Stimulated activated CD8-positive, alpha-beta memory T cell treated with anti-CD3 and anti-CD28 coated beads, Interleukin-7, amount 100 ng/mL, for 4 hours (primary cell): ENCODE data around the gene CDH13.
"Not testable (repeated sequence)": the region's sequence is repeated elsewhere in the genome, so short reads cannot be mapped to it uniquely, and the experiment has no call there.

Experiments
- DNase-seq, 2 donors: peaks; one replicate each; pipeline ENCODE4 v3.0.0-alpha.2; 2020; ENCODE audit warnings: low read depth in 2 of 2

The CDH13 gene

DNA sequence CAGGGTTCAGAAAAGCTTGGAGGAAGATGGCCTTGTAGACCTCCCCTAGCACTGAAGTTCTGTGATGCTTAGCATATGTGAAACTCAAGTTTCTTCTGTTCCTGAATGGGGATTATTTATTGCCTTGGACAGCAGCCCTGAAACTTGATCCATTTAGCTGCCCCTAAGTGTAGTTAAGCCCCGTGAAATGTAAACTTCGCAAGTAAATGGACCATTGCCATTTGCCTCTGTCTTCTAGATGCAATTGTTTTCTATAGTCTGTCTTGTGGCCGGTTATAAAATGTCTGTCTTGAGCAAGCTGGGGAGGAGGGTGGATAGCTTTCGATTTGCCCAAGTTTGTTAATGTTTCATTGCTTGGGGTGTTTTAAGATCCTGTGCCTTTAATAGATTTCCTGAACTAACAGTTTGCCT, 261.8 kb downstream of the CDH13 start:
- DNase-seq, result no peak

DNA sequence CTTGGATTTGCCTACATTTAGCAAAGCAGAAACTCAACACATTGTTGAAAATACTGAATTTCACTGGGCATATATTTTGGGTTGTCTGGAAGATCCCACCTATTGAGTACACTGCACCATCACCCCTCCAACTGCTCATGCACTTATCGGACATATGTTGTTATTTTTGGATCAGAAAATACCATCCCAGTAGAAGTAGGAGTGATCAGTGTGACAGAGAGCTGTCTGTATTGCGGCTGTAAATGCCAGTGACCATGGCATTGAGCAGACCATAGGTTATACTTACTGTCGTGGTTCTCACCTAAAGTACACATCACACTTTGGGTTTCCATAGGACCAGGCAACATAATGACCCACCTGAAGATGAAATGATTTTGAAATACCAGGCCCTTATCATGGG, 264.7 kb downstream of the CDH13 start:
- no peak for DNase-seq

DNA sequence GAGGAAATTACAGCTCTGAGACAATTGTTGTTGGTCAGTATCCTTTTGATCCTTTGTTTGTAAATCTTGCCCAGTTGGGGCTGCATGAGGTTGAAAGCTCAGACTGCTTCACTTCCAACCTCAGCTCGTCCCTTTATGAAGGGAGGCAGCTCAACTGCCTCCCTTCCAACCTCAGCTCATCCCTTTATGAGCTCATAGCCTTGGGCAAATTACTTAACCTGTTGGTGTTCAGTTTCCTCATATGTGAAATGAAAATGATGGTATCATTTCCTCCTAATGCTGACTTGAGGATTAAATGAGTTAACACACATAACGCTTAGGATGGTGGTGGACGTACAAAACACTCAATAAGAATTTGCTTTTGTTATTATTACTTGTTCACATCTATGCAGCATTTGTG, 265.1 kb downstream of the CDH13 start:
- no peak for DNase-seq

DNA sequence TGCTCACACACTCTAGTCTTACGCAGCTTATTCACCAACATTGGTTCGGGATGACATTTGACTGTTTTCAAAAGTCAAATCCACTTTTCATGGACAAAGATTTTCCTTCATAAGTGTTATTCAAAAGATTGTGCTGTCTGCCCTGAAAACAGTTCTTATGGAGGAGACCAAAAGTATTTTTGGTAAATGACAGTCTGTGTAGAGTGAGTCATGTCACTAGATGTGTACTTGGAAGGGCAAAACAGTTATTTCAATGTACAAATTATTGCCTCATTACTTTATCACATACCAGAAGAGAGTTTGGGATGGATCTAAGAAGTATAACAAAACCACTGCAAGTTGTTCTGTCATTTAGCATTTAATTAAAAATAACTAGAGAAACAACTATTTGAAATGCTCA, 265.6 kb downstream of the CDH13 start:
- no peak for DNase-seq

DNA sequence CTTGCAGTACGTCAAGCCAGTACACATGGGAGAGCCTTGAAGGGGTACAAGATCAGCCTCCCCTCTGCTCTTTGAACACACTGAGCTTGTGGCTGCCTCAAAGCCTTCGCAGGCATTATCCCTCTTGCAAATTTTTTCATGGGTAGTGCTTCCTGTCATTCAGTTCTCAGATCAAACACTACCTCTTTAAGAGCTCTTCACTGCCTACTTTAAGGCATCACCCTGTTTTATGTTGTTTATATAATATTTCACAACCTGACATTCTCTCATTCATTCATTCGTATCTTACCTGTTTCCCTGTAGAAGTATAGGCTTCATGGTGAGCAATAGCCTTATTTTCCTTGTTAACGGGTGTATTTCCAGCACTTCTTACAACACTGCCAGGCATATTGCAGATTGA, 269.1 kb downstream of the CDH13 start:
- no peak for DNase-seq

DNA sequence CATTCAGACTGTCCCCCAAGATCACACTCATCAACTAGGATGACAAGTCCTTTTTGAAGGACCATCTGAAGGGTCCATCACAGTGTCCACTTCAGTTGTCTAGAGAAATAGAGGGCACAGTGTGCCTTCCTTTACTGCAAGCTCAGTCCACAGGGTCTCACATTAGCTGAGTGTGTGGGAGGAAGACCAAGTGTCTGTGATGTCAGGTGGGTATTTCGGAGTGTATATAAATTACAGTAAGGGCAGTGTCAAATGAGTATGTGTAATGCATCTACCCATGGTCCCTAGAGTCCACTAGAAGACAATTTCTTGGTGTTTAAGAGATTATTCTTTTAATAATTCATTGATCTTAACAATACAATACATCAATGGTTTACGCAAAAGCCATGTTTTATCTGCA, 272.2 kb downstream of the CDH13 start:
- no peak for DNase-seq

DNA sequence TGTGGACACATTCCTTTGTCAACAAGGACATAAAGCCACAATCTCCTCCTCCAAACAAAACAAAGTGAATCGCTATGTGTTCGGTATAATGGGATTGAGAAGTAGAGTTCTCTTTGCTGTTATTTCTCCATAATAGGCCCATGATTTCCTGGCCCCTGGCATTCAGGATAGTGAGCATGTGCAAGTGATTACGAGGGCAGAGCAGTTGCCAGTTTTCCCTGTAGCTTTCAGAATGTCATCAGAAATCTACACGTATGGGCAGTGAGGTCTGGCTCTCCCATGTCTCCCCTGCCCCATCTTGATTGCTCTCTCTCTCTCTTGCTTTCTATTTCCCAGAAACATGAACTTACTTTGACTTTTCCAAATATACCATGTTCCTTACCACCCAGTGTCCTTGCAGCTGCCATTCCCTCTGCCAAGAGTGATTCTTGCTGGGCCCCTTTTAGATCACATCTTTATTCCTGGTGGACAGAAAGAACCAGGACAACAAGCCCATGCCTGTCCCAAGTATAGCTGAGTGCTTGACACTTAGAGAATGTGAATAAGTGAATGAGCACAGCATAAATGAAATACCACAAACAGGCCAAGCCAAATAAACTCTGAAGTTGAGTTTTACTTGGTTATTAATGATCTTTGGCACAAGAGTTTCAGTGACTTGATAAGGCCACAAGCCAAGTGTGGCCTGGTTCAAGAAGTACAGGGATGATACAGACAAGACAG, 273.1 kb downstream of the CDH13 start:
- no peak for DNase-seq

DNA sequence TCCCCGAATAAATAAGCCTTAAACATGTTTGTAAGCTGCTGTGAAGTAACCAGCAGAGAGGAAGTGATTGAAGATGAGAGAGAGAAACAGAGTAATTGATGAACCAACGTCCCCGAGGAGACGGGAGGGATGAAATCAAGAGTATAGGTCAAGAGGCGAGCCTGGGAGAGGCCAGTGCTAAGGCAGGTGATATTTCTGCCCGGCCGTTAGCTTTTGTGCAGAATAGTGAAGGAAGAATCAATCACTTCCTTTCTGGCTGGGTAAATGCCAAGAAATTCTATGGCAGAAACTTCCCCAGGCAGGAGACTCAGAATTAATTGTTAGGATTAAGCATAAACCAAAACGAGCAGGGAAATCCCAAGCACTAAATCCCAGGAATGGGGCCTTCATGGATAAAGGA, 273.8 kb downstream of the CDH13 start:
- DNase-seq, result no peak

DNA sequence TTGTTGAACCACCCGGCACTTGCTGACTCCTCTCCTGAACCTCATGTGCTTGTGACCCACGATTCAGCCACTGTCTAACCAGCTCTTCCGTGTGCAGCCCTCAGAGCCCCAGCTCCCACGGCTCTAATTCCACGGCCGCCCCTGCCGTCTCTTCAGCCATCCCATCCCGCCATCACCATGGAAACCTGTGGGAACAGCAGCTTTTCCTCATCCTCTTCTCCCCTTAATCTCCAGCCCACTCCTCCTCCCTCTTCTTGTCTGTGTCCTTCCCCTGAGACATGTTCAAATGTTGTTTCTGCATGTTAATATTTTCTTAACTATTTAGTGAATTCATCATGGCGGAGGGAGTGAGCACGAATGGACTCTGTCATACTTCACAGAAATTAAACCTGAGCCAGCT, 285.2 kb downstream of the CDH13 start:
- no peak for DNase-seq

DNA sequence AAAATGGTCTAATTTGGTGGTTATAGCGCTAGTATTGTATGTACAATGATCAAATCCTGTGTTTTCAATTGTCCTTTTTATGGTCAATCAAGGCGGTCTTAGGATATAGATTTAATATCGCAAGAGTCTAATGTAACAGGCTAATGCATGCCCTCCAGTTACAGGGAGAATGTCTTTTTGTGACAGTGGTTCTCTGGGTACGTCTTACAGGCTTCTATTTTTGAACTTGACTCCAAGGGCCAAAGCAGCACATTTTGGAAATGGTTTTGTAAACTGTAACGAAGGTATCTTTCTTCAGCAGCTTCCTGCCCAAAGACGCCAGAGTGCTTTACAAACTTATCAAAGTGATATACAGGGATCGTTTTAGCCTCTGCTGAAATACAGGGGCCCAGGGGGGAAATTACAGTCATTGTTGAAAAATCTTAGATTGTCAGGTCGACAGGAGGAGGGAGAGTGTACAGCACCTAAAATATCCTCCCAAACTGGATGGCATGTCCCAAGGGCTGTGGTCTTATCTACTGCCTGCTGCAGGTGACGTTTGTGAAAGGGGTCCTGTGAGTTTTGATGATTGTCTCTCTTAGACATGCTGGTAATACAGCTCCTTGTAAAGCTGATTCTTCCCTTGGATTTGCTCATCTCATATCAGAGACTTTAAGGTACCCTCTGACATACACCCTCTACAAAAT, 288.5 kb downstream of the CDH13 start:
- DNase-seq, result no peak

DNA sequence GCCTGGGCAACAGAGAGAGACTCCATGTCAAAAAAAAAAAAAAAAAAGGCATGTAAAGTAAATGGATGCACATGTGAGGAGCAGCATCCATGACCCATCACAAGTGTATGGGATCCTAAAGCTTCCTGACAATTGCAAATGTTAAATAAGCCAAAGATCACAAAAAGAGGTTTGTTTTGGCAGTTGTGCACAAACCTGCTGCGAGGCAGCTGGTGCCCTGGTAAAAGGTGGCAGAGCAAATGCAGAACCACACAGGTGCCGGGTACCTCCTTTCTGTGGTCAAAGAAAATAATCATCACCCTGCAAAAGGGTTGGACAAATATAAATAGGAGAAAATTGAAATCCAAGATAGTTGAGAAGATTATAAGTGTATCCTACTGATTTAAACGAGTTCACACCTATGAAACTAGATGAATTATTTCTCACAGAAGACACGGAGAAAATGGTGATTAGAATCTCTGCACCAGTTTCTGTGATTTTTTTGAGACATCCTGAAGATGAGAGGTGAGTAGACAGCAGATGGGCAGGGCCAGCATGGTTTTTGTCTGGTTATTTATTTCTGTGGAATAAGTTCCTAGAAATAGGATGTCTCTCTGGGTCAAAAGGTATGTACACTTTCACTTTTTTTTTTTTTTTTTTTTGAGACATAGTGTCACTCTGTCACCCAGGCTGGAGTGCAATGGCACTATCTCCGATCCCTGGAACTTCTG, 291.3 kb downstream of the CDH13 start:
- no peak for DNase-seq

DNA sequence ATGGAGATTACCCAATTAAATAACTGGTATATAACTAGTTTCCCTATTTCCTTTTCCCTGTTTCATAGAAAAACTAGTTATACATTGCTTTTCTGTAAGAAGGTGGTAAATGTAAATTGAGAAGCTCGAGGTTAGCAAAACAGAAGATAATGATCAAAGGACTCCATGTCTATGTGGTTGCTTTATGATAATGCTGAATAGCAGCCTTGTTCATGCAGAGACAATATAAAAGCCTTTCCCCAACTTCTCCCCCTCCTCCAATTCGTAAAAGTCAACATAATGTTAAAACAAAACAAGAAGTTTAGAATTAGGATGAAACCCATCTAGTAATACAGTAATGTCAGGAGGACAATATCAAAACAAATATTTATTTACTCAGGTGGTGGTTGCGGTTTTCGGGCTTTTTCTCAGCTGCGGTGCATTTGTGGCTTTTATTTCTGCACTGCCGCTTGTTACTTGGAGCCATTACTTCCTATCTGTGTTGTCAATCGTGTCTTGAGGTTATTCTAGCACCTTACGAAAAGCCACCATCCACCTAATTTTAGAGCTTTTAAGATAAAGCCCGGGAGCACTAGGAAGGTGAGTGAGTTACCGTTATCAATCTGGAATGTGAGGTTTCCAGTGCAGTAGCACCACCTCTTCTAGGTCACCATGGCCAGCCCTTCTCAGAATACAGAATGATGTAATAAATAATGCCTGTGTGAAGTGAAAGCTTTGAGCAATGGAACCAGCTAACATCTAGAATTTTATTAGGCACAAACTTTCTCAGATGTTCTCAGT, 297.5 kb downstream of the CDH13 start:
- no peak for DNase-seq

DNA sequence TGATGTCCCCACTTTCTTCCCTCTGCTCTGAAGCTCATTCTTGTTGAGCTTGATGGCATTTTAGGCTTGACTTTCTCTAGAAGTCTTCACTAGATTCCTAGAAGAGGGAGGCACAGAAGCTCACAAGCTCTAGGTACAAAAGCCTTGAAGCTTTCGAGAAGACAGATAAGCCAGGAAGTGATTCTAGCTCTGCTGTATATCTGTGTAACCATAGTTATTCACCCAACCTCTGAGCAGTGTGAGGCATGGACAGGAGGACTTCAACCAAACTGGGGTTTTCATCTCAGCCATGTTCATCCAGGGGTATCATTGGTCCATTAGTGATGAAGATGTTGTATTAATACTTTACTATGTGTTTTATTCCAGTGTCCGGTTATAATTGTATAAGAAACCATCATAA, 299.7 kb downstream of the CDH13 start:
- DNase-seq, result no peak

DNA sequence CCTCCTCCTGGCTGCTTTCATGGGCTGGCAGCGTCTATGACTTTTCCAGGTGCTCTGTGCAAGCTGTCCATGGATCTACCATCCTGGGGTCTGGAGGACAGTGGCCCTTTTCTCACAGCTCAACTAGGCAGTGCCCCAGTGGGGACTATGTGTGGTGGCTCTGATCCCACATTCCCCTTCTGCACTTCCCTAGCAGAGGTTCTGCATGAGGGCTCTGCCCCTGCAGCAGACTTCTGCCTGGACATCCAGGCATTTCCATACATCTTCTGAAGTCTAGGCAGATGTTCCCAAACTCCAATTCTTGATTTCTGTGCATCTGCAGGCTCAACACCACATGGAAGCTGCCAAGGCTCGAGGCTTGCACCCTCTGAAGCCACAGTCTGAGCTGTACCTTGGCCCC, 307.2 kb downstream of the CDH13 start:
- not testable (repeated sequence) for DNase-seq

DNA sequence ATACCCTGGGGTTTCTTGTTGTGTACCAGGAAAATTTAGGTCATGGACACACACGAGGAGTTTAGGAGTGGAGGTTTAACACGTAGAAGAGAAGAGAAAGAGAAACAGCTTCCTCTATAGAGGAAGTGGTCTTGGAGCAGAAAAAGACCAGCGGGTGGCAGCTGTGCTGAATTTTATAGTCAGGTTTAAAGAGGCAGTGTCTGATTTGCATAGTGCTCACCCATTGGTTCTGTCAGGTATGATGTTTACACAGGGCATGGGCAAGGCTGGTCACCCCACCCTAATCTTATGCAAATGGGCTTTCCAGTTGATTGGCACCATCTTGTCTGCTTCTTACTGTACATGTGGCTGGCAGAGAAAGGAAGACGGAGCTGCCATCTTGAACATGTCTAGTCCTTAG, 309.0 kb downstream of the CDH13 start:
- no peak for DNase-seq

DNA sequence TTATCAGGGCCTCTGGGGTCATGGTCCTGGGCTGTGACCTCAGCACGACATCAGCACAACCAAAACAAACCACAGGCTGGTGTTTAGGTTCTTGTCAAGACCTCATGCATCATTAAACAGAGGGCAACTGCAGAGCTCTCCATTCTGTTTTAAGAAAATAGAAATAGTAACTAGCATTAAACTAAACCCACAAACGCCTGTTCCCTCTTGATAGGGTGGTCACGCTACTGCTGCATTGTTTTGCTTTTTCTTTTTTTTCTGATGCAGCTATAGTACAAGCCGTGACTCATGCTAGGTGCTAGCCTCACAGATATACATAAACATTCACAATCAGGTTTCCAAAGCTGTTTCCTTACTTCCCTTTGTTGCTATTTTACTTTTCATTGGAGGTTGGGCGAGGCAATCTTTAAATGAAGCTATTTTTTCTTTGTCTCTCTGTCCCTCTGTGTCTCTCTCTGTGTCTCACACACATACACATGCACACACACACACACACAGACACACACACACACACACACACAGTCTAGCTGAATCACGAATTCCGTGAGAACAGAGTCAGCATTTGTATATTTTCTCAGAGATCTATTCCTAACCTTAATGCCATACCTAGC, 310.3 kb downstream of the CDH13 start:
- DNase-seq, result no peak

DNA sequence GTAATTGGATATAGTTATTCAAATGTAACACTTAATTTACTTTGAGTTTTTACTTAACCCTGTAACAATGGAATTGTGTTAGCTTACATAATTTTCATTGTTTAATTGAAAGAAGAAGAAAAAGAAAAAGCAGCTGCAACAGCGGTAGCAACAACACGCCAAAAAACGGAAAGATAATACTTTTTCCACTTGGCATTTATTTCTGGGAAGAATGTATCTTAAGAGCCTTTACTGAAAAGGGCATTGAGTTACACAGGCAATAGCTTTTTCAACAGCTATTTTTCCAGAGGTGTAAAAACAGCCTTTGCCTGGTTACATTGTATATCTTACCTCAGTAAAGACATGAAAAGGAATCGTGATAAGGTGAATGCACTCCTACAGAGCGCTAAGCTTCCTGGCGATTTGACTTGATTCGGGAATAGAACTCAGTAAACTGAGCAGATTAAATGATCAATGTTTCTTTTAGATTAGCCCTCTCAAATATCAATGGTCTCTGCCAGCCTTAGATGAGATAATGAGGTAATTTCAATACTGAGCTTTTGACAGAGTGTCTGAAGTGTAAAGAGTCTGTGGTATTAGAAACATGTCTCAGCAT, 311.3 kb downstream of the CDH13 start:
- no peak for DNase-seq

DNA sequence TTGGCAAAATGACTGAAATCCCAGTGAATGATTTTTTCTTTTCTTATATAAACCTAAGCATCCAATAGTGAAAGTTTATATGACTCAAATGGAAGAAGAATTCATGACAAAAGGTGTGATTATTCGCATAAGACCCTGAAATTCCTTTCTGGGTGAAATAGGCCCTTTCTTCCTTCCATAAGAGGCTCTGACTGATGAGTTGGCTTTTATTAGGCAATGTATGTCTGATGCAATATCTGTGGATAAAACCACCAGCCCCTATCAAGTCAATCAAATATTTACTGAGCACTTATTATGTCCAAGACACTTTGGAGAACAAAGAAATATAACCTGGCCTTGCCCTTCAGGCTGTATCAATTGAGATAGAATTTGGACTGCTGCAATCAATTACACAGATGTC, 316.6 kb downstream of the CDH13 start:
- DNase-seq, result no peak

DNA sequence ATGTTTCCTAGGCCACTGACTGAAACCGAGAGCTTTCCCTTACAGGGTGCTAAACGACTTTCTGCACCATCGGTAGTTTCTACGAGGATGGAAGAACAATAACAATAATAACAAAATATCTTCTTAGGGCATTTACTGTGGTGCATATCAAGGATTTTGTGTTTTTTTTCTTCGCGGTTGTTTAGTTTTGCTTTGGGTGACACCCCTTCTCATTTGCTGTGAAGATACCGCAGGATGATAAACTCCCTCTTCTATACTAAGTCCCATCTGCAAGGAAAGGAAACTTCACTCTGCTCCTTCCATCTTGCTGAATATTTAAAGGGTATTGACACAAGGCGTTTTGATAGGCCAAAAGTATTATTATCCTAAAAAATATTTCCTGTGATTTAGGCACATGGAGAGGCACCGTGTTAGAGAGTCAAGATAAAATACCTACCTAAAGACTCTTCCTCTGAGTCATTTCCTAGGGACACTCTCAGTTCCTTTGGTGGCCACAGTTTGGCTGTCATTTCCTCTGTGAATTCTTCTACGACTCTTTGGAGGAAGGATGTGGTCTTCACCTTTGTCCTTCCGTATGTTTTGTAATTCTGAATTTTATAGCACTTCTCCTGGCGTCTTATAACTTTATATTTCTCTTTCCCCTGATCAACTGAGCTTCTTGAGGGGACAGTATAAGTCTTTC, 318.8 kb downstream of the CDH13 start:
- DNase-seq, result no peak

DNA sequence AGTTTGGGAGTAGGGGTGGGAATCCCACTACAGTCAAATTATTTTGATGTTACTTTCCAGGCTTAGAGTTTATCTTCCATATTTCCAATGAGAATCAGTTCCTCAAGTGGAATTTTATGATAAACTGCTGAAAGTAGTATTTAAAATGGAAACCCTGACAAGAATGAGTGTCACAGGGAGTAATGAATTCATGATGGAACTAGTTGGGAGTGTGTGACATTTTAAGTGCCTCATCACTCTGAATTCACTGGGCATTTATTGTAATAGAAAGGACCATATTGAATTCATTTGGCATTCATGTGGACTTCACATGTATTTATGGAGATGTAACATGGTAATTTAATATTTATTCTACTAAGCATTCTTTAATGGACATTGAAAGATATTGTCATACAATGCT, 320.9 kb downstream of the CDH13 start:
- DNase-seq, result no peak

DNA sequence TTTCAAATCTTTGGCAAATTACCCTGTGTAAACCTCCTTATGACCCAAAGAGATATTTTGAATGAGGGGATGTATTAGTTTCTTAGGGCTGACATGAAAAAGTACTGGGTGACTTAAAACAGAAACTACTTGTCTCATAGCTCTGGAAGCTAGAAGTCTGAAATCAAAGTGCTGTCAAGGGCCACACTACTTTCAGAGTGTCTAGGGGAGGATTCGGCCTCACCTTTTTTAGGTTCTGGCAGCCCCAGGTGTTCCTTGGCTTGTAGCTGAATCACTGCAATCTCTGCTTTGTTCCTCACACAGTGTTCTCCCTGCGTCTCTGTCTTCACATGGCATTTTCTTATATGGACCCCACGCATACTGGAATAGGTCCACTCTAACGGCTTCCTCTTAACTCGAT, 322.2 kb downstream of the CDH13 start:
- no peak for DNase-seq
